SU-DHL-6 (cell line): ENCODE results near the gene DDR2.

Experiments used
- H2AFZ ChIP-seq: fragments of 200-600 bp; sonication (generic); 2 replicates; pipeline ENCODE4 v1.6.1; 2014; ENCODE audit warnings: low read depth, mild to moderate bottlenecking, moderate library complexity, mixed read lengths, antibody characterized with exemption, low read length; ENCODE audit not compliant: severe bottlenecking
- H3F3A ChIP-seq: fragments of 200-600 bp; shearing (Covaris generic); 2 replicates; pipeline ENCODE4 v1.6.0; 2016; ENCODE audit warnings: antibody characterized with exemption, mild to moderate bottlenecking; ENCODE audit not compliant: insufficient read depth
- H3K27ac ChIP-seq: fragments of 200-600 bp; sonication (generic); 2 replicates; pipeline ENCODE4 v1.5.1; 2016; ENCODE audit warnings: low read depth, mild to moderate bottlenecking, low read length, moderate library complexity, mixed read lengths
- H3K27me3 ChIP-seq: fragments of 200-600 bp; sonication (generic), shearing (Covaris generic); 2 replicates; pipeline ENCODE4 v1.6.0; 2014; ENCODE audit warnings: mild to moderate bottlenecking, low read length
- H3K36me3 ChIP-seq: fragments of 200-600 bp; sonication (generic); 2 replicates; pipeline ENCODE4 v1.6.1; 2014; ENCODE audit warnings: mild to moderate bottlenecking, low read length, mixed read lengths
- H3K4me2 ChIP-seq: fragments of 300-600, 200-600 bp; shearing (Covaris generic), sonication (generic); 2 replicates; pipeline ENCODE4 v1.6.0; 2014; ENCODE audit warnings: low read length, low read depth, mild to moderate bottlenecking; ENCODE audit not compliant: poor library complexity, severe bottlenecking
- H3K4me3 ChIP-seq: fragments of 200-600 bp; sonication (generic); 2 replicates; pipeline ENCODE4 v1.5.1; 2014; ENCODE audit warnings: antibody characterized with exemption, low read length, mild to moderate bottlenecking, mixed read lengths; ENCODE audit not compliant: insufficient read depth, poor library complexity, severe bottlenecking
- H3K79me2 ChIP-seq: fragments of 200-600 bp; sonication (generic); 2 replicates; pipeline ENCODE4 v1.6.1; 2014; ENCODE audit warnings: mild to moderate bottlenecking, low read length, moderate library complexity; ENCODE audit not compliant: insufficient read depth
- H3K9ac ChIP-seq: fragments of 200-600 bp; sonication (generic); 2 replicates; pipeline ENCODE4 v1.7.0; 2014; ENCODE audit warnings: mild to moderate bottlenecking, low read length
- H3K9me2 ChIP-seq: fragments of 200-600 bp; sonication (generic); replicated peaks from 2 replicates; pipeline ENCODE4 v1.6.1; 2014; ENCODE audit warnings: low read length; ENCODE audit not compliant: insufficient read depth
- H3K9me3 ChIP-seq: fragments of 200-600 bp; sonication (generic); 2 replicates; pipeline ENCODE4 v1.6.1; 2014; ENCODE audit warnings: low read length, mixed read lengths; ENCODE audit not compliant: insufficient read depth
- H4K20me1 ChIP-seq: fragments of 200-600 bp; sonication (generic); 2 replicates; pipeline ENCODE4 v1.6.1; 2014; ENCODE audit warnings: low read depth, mild to moderate bottlenecking, antibody characterized with exemption, low read length, moderate library complexity, mixed read lengths
- EZH2phosphoT487 ChIP-seq: fragments of 200-600 bp; sonication (generic), shearing (Covaris generic); conservative IDR thresholded peaks from 2 replicates; pipeline ENCODE4 v1.6.1; 2018; ENCODE audit warnings: mild to moderate bottlenecking, antibody characterized with exemption, low read length, moderate library complexity, mixed read lengths
- TF ChIP-seq, protein P1 (sequence below): fragments of 200-600 bp; sonication (generic); IDR thresholded peaks from one replicate; pipeline ENCODE4 v1.5.1; 2017; ENCODE audit warnings: antibody characterized with exemption, mild to moderate bottlenecking, low read length, moderate library complexity; ENCODE audit not compliant: insufficient read depth, poor library complexity, severe bottlenecking

The DDR2 gene

DNA sequence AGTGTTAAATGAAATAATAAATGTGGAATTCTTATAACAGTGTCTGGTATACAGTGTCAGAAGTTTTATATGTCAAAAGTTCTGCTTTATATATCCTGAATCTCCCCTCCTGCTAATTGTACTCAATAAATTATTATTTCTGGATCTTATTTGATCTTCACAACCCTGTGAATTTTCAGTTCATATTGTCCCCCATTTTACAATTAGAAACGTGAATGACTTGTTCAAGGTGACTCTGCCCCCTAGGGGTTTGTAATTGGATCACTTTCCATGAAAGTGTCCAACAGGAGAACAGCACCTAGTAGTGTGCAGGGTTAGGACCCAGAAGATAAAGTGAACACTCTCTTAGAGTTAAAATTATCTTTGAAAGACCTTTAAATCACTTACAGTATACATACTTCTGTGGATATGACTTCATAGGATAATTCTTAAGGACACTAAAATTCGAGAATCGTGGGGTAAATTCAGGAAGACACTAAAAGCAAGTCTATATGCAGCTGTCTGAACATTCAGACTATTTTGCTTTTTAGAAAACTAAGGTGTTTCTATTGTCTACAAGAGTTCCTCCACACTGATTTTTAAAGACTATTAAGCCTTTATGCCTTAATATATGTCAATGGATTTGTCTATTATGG is 4.5 kb upstream of the DDR2 start:
- H3K27ac ChIP-seq, result no peak overlapping the region
- no peaks in the 10 kb centered on the region for H3F3A ChIP-seq
- no peaks in the 10 kb centered on the region for H4K20me1 ChIP-seq
- no peak overlapping the region for H2AFZ ChIP-seq
- no peaks in the 10 kb centered on the region for H3K36me3 ChIP-seq
- no peaks in the 10 kb centered on the region for H3K27me3 ChIP-seq
- no peak overlapping the region for H3K4me2 ChIP-seq
- H3K9me2 ChIP-seq, result no peaks in the 10 kb centered on the region
- H3K9ac ChIP-seq, result no peak overlapping the region
- H3K9me3 ChIP-seq, result no peaks in the 10 kb centered on the region
- no peak overlapping the region for H3K4me3 ChIP-seq
- TF ChIP-seq, protein P1, sequence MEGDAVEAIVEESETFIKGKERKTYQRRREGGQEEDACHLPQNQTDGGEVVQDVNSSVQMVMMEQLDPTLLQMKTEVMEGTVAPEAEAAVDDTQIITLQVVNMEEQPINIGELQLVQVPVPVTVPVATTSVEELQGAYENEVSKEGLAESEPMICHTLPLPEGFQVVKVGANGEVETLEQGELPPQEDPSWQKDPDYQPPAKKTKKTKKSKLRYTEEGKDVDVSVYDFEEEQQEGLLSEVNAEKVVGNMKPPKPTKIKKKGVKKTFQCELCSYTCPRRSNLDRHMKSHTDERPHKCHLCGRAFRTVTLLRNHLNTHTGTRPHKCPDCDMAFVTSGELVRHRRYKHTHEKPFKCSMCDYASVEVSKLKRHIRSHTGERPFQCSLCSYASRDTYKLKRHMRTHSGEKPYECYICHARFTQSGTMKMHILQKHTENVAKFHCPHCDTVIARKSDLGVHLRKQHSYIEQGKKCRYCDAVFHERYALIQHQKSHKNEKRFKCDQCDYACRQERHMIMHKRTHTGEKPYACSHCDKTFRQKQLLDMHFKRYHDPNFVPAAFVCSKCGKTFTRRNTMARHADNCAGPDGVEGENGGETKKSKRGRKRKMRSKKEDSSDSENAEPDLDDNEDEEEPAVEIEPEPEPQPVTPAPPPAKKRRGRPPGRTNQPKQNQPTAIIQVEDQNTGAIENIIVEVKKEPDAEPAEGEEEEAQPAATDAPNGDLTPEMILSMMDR, result peak; percentile 58
- TF ChIP-seq EZH2phosphoT487, result no peak
- no peaks in the 10 kb centered on the region for H3K79me2 ChIP-seq

DNA sequence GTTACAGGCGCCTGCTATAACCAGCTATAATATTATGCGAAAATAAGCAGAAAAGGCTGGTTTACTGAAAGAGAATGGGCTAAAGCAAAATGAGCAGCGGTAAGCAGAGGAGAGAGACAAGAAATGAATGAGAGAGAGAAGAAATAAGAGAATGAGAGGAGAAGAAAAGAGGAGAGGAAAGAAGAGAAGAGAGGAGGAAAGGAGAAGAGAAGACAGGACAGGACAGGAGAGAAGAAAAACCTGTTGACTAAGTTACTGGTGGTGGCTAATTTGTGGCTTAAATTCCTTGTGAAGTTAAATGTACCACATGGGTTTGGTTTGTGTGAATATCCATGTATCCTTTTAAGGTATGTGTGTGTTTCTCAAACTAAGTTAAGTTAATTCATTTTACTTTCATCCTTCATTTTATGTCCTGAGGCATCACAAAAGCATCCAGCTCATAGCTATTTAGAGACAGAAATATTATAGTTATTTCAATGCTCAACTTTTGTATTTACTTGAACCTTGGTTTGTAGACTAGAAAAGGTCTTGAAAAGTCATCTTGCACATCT is 3.1 kb upstream of the DDR2 start:
- Histone ChIP-seq H3K9me3 (no peaks in the 10 kb centered on the region), H3K27me3 (no peaks in the 10 kb centered on the region), H3K27ac (no peak overlapping the region), H3F3A (no peaks in the 10 kb centered on the region), H3K4me3 (no peak overlapping the region), H2AFZ (no peak overlapping the region), H3K4me2 (no peak overlapping the region), H3K79me2 (no peaks in the 10 kb centered on the region), H3K9ac (no peak overlapping the region), H3K9me2 (no peaks in the 10 kb centered on the region), H3K36me3 (no peaks in the 10 kb centered on the region), H4K20me1 (no peaks in the 10 kb centered on the region)
- no peak for TF ChIP-seq EZH2phosphoT487
- TF ChIP-seq, protein P1, result no peak

DNA sequence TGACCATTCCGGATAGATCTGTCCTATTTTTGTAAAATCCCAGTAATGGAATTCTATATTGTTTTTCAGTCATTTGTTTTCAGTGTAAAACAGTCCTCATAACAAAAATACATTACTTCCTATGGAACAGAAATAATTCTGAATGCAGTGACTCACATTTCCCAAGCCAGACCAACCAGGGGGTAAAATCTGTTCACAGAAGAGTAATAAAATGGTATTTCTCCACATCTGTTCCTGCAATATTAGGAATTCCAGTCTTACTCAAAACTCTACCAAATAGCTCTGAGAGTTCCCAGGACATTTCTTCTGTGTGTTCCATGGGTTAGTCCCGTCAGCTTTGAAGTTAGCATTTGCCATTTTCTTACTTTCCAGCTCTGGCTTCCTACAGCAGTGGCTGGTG is 2.6 kb upstream of the DDR2 start:
- no peak for TF ChIP-seq EZH2phosphoT487
- TF ChIP-seq, protein P1, result no peak
- Histone ChIP-seq H3K27ac (no peak overlapping the region), H3K36me3 (no peaks in the 10 kb centered on the region), H3K9me3 (no peaks in the 10 kb centered on the region), H3K4me3 (no peak overlapping the region), H3K79me2 (no peaks in the 10 kb centered on the region), H2AFZ (no peak overlapping the region), H3K4me2 (no peak overlapping the region), H3K27me3 (no peaks in the 10 kb centered on the region), H3K9ac (no peak overlapping the region), H3F3A (no peaks in the 10 kb centered on the region), H3K9me2 (no peaks in the 10 kb centered on the region), H4K20me1 (no peaks in the 10 kb centered on the region)
